Right renal pelvis (tissue), 4 donors: Measurements from ENCODE around the gene NOL4L. TPM values are rescaled to one million over a fixed set of nuclear protein-coding genes. Genes with fewer than 3 reads are reported as not detected.
"Not testable (repeated sequence)": the region's sequence is repeated elsewhere in the genome, so short reads cannot be mapped to it uniquely, and the experiment has no call there.

Experiments
- DNase-seq, 4 donors: peaks; one replicate each; pipeline ENCODE4 v3.0.0-alpha.2; 2013; ENCODE audit warnings: low read depth in 4 of 4, low spot score in 3 of 4, missing footprints in 1 of 4
- polyA plus RNA-seq, 4 donors: library from polyadenylated mRNA; unstranded; fragments of 120-200 nt; gene quantifications; one replicate each; pipeline ENCODE4 v1.2.1, GENCODE V29; 2013; ENCODE audit not compliant: insufficient read length in 4 of 4

The NOL4L gene
- polyA plus RNA-seq, 4 donors, result 47.1 to 62.0 (median 51.7) TPM

DNA sequence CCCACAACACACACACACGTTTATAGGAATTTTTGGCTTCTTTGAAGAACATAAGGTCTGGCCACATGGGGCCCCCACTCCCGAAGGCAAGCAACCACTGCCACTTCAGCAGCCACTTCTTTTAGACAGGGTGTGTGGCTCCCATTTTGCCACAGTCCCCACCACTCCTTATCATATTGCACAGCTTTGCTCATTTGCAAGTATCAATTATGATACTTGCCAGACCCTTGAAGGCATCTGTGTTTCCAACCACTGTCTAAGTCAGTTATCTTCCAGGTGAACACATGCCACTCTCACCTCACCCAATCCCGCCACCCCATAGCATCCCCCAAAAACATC, 73.1 kb downstream of the NOL4L start:
- no peak for DNase-seq

DNA sequence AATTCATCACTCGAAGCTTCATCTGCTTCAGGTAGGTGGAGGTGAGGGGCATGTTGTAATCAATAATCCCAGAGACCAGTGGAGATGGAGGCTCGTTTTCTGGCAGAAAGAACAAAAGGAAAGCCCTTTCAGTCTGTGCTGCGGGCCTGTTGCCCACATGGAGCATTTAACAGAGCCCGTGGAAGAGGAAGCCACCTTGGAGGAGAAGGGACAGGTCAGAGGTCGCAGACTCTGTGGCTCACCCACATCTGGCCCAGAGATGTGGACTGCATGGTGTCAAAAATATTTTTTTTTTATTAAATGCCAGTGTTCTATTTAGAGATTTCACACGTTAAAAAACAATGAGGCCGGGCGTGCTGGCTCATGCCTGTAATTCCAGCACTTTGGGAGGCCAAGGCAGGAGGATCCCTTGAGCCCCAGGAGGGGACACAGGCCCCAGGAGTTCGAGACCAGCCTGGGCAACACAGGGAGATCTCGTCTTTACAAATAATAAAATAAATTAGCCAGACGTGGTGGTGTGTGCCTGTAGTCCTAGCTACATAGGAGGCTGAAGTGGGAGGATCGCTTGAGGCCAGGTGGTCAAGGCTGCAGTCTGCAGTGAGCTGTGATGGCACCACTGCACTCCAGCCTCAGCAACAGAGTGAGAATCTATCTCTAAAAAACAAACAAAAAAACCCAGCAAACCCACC, 73.6 kb downstream of the NOL4L start:
- DNase-seq, result no peak

DNA sequence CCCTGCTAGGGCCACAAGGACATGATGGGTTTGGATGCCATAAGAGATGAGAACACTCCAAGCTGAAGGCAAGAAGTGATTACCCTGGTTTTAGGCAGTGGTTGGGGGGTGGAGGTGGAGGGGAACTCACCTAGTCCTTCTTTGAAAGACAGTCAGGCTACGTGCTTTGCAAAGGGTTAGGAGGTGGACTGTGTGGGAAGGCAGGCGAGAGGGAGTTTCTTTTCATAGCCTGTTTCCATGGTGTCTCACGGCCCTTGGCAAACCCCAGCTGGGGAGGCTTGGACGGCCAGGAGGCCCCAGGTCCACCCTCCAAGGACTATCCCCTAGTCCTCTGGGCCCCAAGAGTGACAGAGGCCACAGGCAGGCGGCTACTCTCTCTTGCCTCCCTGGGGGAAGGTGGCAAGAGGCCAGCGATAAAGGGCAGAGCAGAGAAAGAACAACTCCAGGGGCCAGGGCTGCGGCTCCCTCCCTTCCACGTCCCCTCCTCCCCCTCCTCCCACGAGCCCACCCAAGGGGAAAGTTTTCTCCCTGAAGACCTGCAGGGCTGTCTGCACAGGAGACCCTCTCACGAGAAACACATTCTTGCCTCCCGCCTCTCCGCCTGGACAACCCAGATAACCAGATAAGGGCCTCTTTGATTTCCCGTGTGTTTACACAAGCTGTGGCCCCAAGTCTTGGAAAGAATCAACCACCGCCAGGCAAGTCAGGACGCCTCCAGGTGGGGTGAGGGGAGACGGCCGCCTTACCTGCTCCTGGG, 74.4 kb downstream of the NOL4L start:
- no peak for DNase-seq

DNA sequence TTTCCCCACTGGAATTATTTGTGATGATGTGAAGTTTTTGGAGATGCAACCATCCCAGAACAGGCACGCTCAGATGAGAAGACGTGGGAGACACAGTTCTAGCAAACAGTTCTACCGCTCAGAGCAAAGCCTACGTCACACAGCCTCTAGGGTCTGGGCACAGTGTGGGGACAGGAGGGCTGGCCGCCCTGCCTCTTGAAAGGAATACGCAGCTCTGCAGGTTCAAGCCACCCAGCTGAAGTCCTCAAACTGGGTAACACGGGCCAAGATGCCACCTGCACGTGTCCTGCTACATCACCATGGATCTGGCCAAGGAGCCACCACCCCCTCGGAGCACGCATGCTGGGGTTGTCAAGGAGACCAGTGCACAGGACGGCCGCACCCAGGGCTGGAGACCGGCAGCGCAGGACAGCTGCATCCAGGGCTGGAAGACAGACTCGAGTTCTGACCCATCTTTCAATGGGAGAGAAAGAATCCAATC, 75.0 kb downstream of the NOL4L start:
- DNase-seq, result no peak

DNA sequence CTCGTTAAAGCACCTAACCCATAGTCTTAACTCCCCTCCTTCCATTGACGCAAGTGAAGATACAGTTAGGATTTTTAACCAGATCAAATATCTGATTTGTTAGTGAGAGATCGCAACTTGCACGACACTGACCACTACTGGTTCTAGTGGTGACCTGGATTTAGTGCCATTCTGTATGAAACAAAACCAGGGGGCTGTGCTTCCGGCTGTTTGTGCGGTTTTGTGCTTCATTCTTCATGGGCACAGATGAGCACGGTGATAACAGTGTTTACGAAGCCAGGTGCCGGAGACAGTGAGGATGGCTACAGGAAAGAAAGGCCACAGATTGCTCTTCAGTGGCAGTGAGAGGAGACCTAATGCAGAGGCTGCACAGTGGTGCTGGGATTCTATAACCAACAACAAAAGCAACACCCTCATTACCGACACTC, 75.5 kb downstream of the NOL4L start:
- DNase-seq, result no peak

DNA sequence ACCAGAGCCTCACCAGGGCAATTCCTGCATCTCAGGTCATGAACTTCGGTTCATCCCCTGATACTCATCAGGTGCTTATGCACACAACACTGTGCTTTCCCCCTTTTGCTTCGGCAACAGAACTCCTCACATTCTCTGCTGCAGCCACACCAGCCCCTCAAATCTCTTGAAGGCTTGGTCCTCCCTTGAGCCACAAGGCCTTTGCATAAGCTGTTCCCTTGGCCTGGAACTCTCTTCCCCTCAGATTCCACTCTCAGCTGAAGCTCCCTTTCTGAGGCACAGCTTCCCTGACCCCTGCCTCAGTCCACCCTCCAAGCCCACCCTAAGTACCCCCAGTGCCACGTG, 76.4 kb downstream of the NOL4L start:
- DNase-seq, result no peak

DNA sequence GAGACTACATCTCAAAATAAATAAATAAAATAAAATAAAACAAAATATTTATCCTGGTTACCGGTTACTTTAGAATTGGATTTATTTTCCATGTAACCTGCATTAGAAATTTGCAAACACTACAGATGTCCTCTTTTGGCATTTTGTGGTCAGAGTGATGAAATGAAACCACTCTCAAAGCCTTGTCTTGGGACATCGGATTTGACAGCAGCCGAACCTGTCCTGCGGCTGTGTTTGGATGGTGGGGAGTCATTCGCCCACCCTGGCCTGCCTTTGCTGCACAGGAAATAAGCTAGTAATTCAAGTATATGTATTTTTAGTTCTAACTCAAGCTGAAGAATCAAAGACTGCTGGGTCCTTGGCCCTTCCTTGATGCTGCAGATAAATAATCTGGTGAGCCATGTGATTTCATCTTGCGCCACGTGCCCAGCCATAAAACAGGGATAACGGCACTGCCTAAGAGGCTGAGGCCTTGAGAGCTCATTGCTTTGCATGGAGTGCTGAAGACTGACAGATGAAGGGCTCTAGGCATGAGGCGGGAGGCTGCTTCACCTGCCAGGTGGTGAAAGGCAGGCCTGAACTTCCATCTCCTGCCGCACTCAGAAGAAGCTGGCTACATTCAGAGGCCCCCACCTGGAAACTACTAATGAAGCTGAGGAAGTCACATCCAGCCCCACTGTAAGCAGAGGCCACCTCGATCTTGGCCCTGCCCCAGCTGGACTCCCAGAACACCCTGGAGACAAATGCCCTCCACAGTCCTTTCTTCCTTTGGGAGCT, 76.9 kb downstream of the NOL4L start:
- DNase-seq, result no peak

DNA sequence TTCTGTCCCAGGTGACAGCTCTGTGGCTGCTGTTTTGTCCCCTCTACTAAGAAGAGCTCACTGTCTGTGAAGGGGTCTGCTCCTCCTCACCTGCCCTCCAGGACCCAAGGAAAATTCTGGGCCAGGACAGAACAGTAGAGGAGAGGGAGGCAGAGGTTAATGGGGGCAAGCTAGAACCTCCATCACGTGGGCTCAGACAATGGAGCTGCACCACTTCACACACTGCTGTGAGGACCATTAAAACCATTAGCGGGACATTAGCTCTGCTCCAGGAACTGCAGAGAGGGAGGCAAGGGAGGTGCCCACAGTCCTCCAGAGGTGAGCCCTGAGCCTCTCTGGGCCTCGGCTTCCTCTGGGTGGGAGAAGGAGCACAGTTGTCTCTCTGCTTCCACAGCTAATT, 78.4 kb downstream of the NOL4L start:
- no peak for DNase-seq

DNA sequence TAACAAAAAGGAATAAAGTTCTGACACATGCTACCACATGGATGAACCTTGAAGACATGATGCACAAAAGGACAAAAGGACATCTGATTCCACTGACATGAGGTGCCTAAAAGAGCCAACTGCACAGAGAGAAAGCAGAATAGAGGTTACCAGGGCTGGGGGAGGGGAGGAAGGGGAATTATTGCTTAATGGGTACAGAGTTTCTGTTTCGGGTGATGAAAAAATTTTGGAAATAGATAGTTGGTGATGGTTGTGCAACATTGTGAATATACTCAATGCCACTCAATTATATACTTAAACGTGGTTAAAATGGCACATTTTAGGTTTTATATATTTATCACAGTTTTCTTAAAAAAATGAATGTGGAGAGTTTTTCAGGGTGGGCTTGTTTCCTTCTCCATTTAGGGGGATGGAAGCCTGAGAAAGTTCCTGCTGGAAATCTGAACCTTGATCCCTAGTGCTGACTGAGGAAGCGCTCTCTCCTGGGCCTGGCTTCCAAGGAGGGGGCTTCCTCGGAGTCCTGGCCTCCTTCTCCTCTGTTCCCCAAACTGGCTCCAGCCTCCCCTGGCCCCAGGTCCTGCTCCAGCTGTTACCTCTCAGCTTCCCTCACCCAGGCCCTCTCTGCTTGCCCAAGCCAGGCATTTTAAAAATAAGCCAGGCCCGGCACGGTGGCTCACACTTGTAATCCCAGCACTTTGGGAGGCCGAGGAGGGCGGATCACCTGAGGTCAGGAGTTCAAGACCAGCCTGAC, 79.2 kb downstream of the NOL4L start:
- no peak for DNase-seq

DNA sequence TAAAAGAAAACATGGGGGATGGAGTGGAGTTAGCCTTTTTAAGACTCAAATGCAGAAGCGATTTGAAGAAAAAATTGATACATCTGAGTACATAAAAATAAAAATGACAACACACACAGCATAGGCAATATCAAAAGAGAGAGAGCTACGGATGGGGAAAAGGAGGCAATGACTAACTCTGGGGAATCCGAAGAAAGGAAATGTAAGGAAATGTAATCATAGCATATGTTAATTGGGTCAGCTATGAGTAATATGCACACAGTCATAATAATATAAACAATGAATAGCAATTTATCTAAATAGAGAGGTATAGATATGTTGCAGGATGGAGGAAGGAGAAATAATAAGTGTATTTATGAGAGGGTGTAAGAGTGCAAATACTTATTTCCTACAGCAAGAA, 83.4 kb downstream of the NOL4L start:
- DNase-seq, result no peak

DNA sequence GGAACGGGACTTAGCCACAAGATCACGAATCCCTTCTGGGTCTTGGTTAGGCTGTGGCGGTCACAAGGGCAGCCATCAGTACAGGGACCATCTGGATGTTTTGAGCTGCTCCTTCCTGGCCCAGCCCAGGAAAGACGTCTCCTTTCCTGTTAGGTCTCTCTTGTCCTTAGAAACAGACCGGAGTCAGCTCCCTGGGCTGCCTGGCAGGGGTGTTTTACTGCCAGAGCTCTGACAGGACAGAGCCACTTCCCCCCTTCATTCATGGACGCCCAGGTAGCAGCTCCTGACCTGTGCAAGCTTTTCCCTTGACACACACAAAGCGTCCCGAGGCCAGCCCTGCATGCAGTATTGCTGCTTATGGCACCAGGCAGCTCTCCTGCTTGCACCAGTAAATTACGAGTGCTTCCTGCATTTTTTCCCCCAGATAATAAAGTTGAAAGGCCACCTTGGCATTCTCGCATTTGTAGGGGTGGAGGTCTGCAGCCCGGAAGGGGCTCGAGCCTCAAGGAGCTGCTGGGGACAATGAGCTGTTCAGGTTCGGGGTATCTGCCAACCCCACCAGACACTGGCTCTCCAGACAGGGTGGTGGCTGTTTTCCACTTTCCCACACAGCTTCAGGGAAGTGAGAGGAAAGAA, 87.4 kb downstream of the NOL4L start:
- DNase-seq, result no peak

DNA sequence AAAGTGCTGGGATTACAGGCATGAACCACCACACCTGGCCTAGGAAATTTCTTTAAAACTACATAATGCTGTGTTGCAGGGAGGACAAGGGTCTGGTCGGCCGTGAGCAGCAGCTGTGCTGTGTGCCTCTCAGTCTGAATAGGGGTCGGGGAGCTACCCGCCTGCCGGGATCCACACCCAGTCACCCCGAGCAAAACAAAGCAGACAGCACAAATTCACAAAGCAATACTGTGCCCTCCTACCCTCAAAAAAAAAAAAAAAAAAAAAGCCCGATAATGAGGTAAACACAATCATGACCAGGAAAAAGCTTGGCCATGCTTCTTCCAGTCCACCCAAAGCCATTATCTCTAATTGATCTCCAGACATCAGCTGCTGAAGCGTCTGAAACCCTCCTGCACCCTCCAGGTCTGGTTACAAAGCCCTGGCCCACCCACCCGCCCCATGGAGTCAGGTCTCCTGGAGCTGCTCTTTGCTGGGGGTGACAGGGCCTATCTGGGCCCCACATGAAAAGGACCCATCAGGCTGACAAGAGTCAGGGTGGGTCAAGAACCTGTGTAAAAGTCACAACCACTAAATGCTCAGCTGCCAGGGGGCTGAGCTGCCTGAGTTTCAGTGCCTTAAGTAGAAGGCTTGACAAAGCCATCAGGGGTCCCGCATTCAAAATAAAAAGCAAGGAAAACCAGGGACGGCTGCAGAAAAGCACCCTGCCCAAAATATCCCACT, 88.2 kb downstream of the NOL4L start:
- no peak for DNase-seq

DNA sequence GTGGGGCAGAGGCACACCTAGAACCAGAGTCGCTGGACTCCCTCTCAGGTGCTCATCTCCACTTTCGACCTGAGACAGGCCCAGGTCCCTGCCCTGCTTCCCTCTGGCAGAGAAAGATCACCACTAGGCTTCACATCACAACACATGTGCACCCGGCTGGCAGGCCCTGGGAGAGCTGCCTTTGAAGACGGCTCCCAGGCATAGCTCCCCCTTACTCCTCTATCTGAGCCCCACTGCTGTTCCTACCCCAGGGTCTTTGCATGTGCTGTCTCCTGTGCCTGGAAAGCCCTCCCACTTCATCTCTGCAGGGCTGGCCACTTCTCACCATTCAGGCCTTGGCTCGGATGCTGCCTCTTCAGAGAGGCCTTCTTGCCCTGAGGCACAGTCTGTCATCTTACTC, 89.2 kb downstream of the NOL4L start:
- no peak for DNase-seq

DNA sequence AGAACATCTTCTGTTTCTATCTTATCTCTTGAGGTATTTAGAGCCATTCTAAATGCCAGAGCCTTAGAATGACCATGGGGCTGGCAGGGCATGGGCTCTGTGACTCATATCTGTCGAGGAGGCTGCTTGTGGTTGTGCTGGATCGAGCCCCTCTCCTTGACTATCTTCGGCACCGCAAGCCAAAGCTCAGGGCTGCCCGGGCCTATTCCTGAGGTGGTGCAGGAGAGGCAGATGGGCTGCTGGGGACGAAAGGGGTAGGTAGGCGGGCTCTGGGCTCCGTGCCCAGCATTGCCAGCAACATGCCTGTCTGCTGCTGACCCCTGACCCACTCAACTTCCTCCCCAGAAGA, 89.9 kb downstream of the NOL4L start:
- DNase-seq, result no peak

DNA sequence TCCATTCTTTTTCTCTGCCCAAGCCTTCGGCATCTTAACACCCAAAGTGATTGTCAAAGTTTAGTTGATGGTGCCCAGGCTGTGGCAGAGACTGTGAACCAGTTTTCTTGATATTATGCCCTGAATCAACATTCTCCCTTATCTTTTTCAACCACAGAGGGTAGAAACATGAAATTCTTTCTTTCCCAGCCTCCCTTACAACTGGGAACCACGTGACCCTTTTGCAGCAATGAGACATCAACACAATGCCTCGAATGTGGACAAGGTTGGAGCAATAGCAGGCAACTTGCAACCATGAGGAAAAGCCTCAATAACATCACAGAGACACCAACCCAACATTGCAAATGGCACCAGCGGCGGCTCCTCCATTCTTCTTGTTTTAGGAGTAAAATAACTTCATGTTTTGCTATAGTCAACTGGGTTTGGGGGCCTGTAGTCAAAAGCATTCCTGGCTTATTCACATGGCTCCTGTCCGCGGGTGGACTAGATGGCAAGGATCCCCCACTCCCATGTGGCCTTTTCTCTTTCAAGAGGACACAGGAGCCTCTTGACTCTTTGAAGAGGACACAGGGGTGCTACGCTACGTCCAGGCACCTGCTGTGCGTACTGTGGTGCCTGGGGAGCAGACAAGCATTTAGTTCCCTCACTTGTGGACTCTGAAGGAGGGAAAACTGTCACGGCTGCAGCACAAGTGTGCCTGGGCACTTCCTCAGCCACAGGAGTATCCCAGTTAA, 90.5 kb downstream of the NOL4L start:
- DNase-seq, result no peak

DNA sequence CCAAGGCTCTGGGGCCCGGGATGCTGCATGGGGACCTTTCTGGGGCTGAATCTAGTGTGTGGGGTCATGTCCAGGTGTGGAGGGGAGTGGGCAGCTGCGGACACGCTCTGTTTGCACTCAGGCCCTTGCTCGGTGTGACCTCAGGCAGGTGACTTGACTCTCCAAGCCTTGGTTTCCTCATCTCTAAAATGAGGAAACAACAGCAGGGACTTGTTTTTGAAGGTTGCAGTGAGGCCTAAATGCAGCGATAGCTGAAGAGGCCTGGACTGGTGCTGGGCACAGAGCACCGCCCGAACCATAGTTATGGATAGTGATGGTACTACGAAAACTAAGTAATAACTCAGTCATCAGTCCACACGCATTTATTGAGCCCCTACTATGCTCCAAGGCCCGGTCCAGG, 91.8 kb downstream of the NOL4L start:
- DNase-seq, result no peak

DNA sequence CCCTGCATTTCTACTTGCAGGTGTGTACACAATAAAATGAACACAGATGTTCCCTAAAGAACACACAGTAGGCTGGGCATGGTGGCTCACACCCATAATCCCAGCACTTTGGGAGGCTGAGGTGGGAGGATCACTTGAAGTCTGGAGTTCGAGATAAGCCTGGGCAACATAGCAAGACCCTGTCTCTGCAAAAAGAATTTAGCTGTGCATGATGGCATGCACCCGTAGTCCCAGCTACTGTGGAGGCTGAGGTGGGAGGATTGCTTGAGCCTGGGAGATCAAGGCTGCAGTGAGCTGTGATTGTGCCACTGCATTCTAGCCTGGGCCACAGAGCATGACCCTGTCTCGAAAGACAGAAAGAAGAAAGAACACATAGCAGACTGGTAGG, 93.4 kb downstream of the NOL4L start:
- DNase-seq, result not testable (repeated sequence)

DNA sequence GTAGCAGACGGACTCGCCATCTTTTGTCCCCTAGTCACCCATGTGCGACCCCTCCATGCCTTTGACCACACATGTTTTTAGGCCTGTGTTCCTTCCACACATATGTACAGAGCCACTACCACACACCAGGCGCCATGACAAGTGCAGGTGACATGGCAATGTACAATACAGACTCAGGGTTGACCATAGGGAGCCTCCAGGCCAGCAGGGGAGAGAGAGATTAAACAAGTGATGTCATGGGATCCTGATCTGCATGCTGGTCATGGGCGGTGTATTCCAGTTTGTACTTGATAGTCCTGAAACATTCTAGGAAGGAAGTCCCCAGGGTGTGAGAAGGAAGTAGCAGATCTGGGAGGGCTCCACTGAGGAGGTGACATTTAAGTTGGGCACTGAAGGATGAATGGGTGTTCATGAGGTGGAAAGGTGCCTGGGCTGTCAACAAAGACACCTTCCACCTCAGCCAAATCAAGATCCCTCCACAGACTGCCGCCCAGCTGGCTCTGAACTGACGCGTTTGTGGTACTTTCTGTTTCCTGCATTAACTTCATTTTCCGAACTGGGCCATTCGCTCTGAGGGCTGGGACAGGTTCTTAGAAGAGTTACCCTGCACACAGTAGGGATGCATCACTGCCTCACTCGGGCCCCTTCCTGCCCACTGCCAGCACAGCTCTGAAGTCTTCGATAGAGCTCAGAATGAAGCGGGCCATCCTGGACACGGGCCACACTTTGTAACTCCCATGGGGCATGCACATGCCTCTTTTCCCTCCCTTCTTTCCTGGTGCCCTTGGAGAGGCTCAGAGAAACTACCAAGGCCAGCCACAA, 94.0 kb downstream of the NOL4L start:
- DNase-seq, result no peak
